SH-SY5Y (cell line): Measurements from ENCODE around the gene HEYL.

Experiments
- GATA2 ChIP-seq: IDR thresholded peaks from 2 replicates; pipeline ENCODE4 v1.6.1; 2011; ENCODE audit warnings: mild to moderate bottlenecking, low read depth, low read length
- GATA3 ChIP-seq: IDR thresholded peaks from 2 replicates; pipeline ENCODE4 v1.6.1; 2011; ENCODE audit warnings: low read depth, mild to moderate bottlenecking, low read length, moderate library complexity

DNA sequence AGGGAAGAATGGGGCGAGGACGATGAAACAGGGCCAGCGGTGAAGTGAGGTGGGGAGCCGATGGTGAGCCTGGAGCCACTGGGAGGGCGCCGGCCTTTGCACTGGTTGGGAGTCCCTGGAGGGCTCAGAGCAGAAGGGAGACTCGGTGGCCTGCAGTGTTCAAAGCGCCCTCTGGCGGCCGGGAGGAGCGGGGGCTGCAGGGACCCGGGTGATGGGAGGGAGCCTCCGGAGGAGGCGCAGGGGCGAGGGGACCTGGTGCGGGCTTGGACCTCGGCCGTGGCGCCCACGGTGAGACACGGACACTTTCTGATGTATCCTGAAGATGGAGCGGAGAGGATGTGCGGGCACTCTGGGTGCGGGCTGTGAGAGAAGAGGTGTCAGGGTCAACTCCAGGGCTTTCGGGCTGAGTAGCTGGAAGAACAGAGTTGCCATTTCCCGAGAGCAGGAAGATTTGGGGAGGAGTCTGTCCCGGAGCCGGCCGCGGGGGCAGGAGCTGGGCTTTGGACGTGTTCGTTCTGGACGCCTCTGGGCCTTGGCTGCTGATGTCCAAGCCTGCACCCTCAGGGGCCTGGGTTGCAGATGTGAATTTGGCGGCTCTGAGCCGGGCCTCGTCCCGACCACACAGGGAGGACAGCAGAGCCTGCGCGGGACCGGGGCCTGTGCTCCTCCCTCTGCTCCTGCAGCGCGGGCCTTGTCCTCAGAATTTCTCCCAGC, 29.7 kb downstream of the HEYL start:
- TF ChIP-seq GATA2, result no peak
- no peak for TF ChIP-seq GATA3
